HTR-8/SVneo (cell line): Measurements from ENCODE around the gene PAX8.
A peak's percentile ranks its signal among the peaks of the same experiment; 100 is the strongest.

ENCODE experiments used
- DNase-seq: peaks from one replicate; pipeline ENCODE4 v3.0.0; 2011; ENCODE audit warnings: low spot score, mixed read lengths; ENCODE audit not compliant: insufficient read length
- FAIRE-seq: peaks from 2 replicates; lab custom pipeline; 2011; peaks lifted over from hg19 to GRCh38; lab: Jason Lieb, UNC

The PAX8 gene

GRCh38 chr2:113272477-113272876 lies 6.2 kb downstream of the PAX8 start:
- no peak for FAIRE-seq

GRCh38 chr2:113268621-113269360 lies 9.9 kb downstream of the PAX8 start:
- no peak for FAIRE-seq
- no peak for DNase-seq

More at GRCh38 chr2:113272477-113272876, 6.2 kb downstream of the PAX8 start:
- DNase-seq, result no peak

- FAIRE-seq (no peak), DNase-seq (no peak)
Measured at GRCh38 chr2:113266431-113266830, 12.3 kb downstream of the PAX8 start.

GRCh38 chr2:113264713-113265403 lies 13.9 kb downstream of the PAX8 start:
- FAIRE-seq (no peak), DNase-seq (no peak)

- no peak for FAIRE-seq
- no peak for DNase-seq
Measured at GRCh38 chr2:113263546-113263945, 15.2 kb downstream of the PAX8 start.

- no peak for FAIRE-seq
- DNase-seq, result no peak
Measured at GRCh38 chr2:113260991-113261390, 17.7 kb downstream of the PAX8 start.

- FAIRE-seq, result no peak
- DNase-seq, result no peak
Measured at GRCh38 chr2:113258471-113259147, 20.1 kb downstream of the PAX8 start.

- DNase-seq, result no peak
Measured at GRCh38 chr2:113257516-113258264, 21.0 kb downstream of the PAX8 start.

GRCh38 chr2:113255140-113256070 lies 23.3 kb downstream of the PAX8 start:
- DNase-seq (no peak), FAIRE-seq (no peak)

More at GRCh38 chr2:113257516-113258264, 21.0 kb downstream of the PAX8 start:
- no peak for FAIRE-seq

GRCh38 chr2:113253453-113253852 lies 25.3 kb downstream of the PAX8 start:
- no peak for DNase-seq
- FAIRE-seq, result no peak

- no peak for DNase-seq
Measured at GRCh38 chr2:113252047-113252590, 26.6 kb downstream of the PAX8 start.

GRCh38 chr2:113251118-113251517 lies 27.6 kb downstream of the PAX8 start:
- FAIRE-seq (no peak), DNase-seq (no peak)

More at GRCh38 chr2:113252047-113252590, 26.6 kb downstream of the PAX8 start:
- no peak for FAIRE-seq

GRCh38 chr2:113248997-113249770 lies 29.5 kb downstream of the PAX8 start:
- peak; percentile 77 for DNase-seq
- no peak for FAIRE-seq

GRCh38 chr2:113246606-113247005 lies 32.1 kb downstream of the PAX8 start:
- no peak for FAIRE-seq
- no peak for DNase-seq

GRCh38 chr2:113245276-113245711 lies 33.4 kb downstream of the PAX8 start:
- DNase-seq, result no peak
- no peak for FAIRE-seq

GRCh38 chr2:113242327-113242726 lies 36.4 kb downstream of the PAX8 start:
- FAIRE-seq, result no peak

GRCh38 chr2:113240915-113241911 lies 37.5 kb downstream of the PAX8 start:
- DNase-seq, result peak; percentile 91
- peak; percentile 98 for FAIRE-seq

More at GRCh38 chr2:113242327-113242726, 36.4 kb downstream of the PAX8 start:
- DNase-seq, result no peak
